Hematopoietic multipotent progenitor cell treated with erythropoietin and hydrocortisone succinate and interleukin-3 and kit ligand, for 15 days (in vitro differentiated cells): ENCODE measurements around the gene HMGXB3.

ENCODE experiments used
- DNase-seq: peaks from one replicate; pipeline ENCODE4 v3.0.0-alpha.2; 2015; ENCODE audit warnings: low spot score

HMGXB3 gene

DNA sequence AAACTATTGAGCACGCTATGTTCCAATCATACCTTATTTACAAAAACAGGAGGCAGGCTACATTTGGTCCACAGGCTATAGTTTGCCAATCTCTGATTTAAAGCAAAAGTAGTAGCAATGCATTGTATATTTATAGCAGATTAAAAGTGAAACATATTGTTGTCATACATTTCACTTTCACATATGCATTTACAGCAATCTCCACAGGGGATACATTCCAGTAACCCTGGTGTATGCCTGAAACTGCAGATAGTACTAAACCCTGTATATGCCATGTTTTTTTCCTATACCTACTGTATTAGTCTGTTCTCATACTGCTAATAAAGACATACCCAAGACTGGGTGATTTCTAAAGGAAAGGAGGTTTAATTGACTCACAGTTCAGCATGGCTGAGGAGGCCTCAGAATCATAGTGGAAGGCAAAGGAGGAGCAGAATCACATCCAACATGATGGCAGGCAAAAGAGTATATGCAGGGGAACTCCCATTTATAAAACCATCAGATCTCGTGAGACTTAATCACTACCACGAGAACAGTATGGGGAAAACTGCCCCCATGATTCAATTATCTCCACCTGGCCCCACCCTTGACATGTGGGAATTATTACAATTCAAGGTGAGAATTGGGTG lies 91.7 kb downstream of the HMGXB3 start:
- DNase-seq = no peak

DNA sequence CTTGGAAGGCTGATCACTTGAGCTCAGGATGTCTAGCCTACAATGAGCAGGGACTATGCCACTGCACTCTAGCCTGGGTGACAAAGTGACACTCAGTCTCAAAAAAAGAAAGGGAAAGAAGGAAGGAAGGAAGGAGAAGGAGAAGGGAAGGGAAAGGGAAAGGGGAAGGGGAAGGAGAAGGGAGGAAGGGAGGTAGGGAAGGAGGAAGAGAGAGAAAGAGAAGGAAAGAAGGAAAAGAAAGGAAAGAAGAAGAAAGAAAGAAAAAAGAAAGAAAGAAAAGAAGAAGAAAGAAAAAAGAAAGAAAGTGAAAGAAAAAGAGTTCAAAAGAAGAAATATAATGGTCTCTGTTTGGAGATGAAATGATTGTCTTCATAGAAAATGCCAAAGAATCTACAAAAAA lies 96.6 kb downstream of the HMGXB3 start:
- no peak for DNase-seq

DNA sequence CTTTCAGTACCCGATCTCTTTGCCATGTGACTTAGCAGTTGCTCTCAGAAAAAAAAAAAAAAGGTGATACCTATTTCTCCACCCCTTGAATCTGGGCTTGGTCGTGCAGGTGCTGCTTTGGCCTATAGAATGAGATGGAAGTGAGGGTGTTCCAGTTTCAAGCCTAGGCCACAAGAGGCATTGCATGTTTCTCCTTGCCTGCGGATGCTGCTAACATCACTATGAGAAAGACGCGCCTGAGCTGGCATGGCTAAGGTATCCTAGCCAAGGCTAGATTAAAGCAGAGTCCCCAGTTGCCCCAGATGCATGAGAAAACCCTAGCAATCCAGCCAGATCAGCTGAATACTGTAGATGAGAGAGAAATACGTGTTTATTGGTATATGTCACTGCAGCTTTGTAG lies 100.5 kb downstream of the HMGXB3 start:
- DNase-seq = no peak
